AG04450 (cell line): ENCODE data around the gene PPT2. TPM values are rescaled to one million over a fixed set of nuclear protein-coding genes. Genes with fewer than 3 reads are reported as not detected.

Experiments
- CTCF ChIA-PET: fragments of 300-600, 350-600 bp; formaldehyde crosslinking; extraction: SDS; loops from one replicate; lab custom pipeline; 2022; ENCODE audit warnings: antibody characterized with exemption, inconsistent platforms; lab: Charles Lee
- POLR2A ChIA-PET: fragments of 350-600 bp; formaldehyde crosslinking; extraction: SDS; loops from one replicate; lab custom pipeline; 2021; ENCODE audit warnings: antibody characterized with exemption, inconsistent platforms; lab: Yijun Ruan, JAX
- DNase-seq: peaks from one replicate; pipeline ENCODE4 v3.0.0-alpha.2; 2011; ENCODE audit warnings: low read depth, low spot score
- H3K27ac ChIP-seq: one replicate; pipeline ENCODE4 v1.5.1; 2012; ENCODE audit warnings: low read depth, low read length, control low read depth
- H3K27me3 ChIP-seq: one replicate; pipeline ENCODE4 v1.6.0; 2012; ENCODE audit warnings: low read length; ENCODE audit not compliant: control insufficient read depth, insufficient read depth
- H3K4me3 ChIP-seq: 2 replicates; pipeline ENCODE4 v1.5.1; 2011; ENCODE audit warnings: mild to moderate bottlenecking, low read depth, low read length, control low read depth
- H3K9me3 ChIP-seq: 2 replicates; pipeline ENCODE4 v1.5.1; 2012; ENCODE audit warnings: low read length; ENCODE audit not compliant: control insufficient read depth, insufficient read depth
- CTCF ChIP-seq: IDR thresholded peaks from 2 replicates; pipeline ENCODE4 v1.5.1; 2011; ENCODE audit warnings: low read depth, low read length, control low read depth, inconsistent platforms
- polyA plus RNA-seq: library from polyadenylated mRNA; depleted of rRNA; stranded (reverse); fragments of >200 nt; gene quantifications from 2 replicates; pipeline ENCODE4 v1.2.3, GENCODE V29; 2011

The PPT2 gene
- polyA plus RNA-seq, 1 experiment = 12.6 TPM

GRCh38 chr6:32127717-32128592, 26.0 kb upstream of the PPT2 start, which contains the start of gene ATF6B:
Gene ATF6B, minus strand, starts transcription at chr6:32128246. Its CDS starts 39 bp downstream, at chr6:32128207.
- Histone ChIP-seq H3K27ac (peak within 1 kb of the TSS; percentile 92), H3K27me3 (no peaks in the 10 kb centered on the region), H3K4me3 (peak within 1 kb of the TSS; percentile 98), H3K9me3 (peaks cover 3% of the 10 kb centered on the region; the same call in 1 of the 2 replicates)
- ChIA-PET POLR2A (interaction anchor here (0.6 to 2.8 kb wide), 10 partner anchors 8 to 844 kb away, joined by 3 to 13 read pairs (median 4); partner anchors contain the start of gene AGPAT1), CTCF (interaction anchor here (0.6 to 4.6 kb wide), 8 partner anchors 9 to 1257 kb away, joined by 3 to 44 read pairs (median 4); no protein-coding TSS in a partner anchor)
- peak; percentile 99 for DNase-seq
- TF ChIP-seq CTCF = no peak

- Histone ChIP-seq H3K9me3 (peaks cover 3% of the 10 kb centered on the region; the same call in 1 of the 2 replicates), H3K27ac (peak overlapping the region; percentile 39), H3K27me3 (no peaks in the 10 kb centered on the region), H3K4me3 (peak overlapping the region; percentile 77; the same call in 1 of the 2 replicates)
- POLR2A ChIA-PET = interaction anchor here (0.6 to 2.8 kb wide), 5 partner anchors 7 to 843 kb away, joined by 3 to 13 read pairs (median 5); no protein-coding TSS in a partner anchor
- no peak for TF ChIP-seq CTCF
- no peak for DNase-seq
- CTCF ChIA-PET = interaction anchor here (0.6 to 4.6 kb wide), 4 partner anchors 10 to 67 kb away, joined by 3 to 44 read pairs (median 11); no protein-coding TSS in a partner anchor
Observed at GRCh38 chr6:32128751-32129296, 25.1 kb upstream of the PPT2 start.

GRCh38 chr6:32129297-32130088, 24.4 kb upstream of the PPT2 start:
- no peak for DNase-seq
- ChIA-PET POLR2A (interaction anchor here (0.6 to 2.8 kb wide), 8 partner anchors 10 to 709 kb away, joined by 3 to 13 read pairs (median 4); partner anchors contain the start of genes PBX2 and TAP2), CTCF (interaction anchor here (0.6 to 4.6 kb wide), 4 partner anchors 11 to 66 kb away, joined by 3 to 44 read pairs (median 11); no protein-coding TSS in a partner anchor)
- no peaks in the 10 kb centered on the region for H3K27me3 ChIP-seq
- TF ChIP-seq CTCF = no peak
- peaks cover 3% of the 10 kb centered on the region; the same call in 1 of the 2 replicates for H3K9me3 ChIP-seq
- H3K4me3 ChIP-seq = peak overlapping the region; percentile 77
- no peak overlapping the region for H3K27ac ChIP-seq

- ChIA-PET POLR2A (interaction anchor here (0.6 kb wide), 1 partner anchor 13 kb away, joined by 4 read pairs; no protein-coding TSS in a partner anchor), CTCF (interaction anchor here (0.6 to 0.9 kb wide), 2 partner anchors 64 to 246 kb away, joined by 3 to 7 read pairs; no protein-coding TSS in a partner anchor)
- no peak overlapping the region for H3K4me3 ChIP-seq
- no peaks in the 10 kb centered on the region for H3K27me3 ChIP-seq
- H3K27ac ChIP-seq = no peak overlapping the region
- peaks cover 3% of the 10 kb centered on the region; the same call in 1 of the 2 replicates for H3K9me3 ChIP-seq
- DNase-seq = no peak
- TF ChIP-seq CTCF = no peak
Observed at GRCh38 chr6:32131439-32131948, 22.4 kb upstream of the PPT2 start.
